Stimulated activated CD8-positive, alpha-beta memory T cell treated with anti-CD3 and anti-CD28 coated beads, Interleukin-4, amount 100 ng/mL, for 24 hours (primary cell): ENCODE measurements around the gene ARMC9.
"Not testable (repeated sequence)": the region's sequence is repeated elsewhere in the genome, so short reads cannot be mapped to it uniquely, and the experiment has no call there.

ENCODE experiments used
- DNase-seq: peaks from one replicate; pipeline ENCODE4 v3.0.0-alpha.2; 2020; ENCODE audit warnings: low read depth

The ARMC9 gene

DNA sequence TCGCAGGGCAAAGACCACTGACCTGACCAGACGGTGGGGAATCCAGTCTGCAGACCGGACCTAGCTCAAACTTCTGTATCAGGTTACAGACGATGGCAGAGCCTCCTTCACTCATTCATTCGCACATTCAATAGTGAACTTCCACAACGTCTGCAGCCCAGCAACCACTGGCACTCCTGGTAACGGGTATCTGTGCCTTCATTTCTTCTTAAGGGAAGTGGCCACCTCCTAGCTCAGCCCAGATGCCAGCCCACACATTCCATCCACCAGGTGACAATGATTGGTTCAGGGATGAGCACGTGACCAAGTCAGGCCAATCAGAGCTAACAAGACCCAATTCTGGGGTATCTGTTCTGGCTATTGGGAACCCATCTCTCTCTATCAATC, 15.9 kb upstream of the ARMC9 start:
- no peak for DNase-seq

DNA sequence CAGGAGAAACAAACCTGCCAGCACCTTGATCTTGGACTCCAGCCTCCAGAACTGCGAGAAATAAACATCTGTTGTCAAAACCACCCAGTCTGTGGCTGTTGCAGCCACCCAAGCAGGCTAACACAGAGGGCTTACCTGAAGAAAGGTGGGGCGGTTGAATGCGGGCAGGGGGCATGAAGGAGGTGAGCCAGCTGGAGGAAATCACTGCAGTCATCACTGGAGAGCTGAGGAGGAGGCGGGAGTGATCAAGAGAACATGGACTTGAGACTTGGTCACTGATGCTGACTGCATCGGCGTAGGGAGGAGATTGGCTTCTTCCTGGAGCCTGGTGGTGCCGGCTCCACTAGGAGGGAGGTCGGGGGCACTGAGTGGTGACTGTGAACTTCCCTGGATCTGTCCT, 14.6 kb upstream of the ARMC9 start:
- no peak for DNase-seq

DNA sequence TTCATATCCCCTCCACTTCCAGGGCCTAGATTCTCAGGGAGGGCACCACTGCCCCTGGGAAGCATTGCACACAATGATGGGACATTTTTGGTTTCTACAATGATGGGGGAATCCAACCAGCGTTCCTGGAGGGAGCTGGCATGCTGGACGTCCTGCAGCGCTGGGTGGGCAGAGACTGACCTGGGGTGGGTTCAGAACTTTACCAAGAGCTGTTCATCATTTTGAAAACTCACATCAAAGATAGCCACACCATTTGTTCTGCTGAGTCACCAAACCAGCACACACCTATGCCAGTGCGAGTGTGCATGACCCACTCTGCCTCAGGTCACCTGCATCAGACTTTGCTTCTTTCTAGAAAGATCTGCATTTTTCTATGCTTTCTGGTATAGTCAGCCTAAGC, 14.1 kb upstream of the ARMC9 start:
- DNase-seq: no peak

DNA sequence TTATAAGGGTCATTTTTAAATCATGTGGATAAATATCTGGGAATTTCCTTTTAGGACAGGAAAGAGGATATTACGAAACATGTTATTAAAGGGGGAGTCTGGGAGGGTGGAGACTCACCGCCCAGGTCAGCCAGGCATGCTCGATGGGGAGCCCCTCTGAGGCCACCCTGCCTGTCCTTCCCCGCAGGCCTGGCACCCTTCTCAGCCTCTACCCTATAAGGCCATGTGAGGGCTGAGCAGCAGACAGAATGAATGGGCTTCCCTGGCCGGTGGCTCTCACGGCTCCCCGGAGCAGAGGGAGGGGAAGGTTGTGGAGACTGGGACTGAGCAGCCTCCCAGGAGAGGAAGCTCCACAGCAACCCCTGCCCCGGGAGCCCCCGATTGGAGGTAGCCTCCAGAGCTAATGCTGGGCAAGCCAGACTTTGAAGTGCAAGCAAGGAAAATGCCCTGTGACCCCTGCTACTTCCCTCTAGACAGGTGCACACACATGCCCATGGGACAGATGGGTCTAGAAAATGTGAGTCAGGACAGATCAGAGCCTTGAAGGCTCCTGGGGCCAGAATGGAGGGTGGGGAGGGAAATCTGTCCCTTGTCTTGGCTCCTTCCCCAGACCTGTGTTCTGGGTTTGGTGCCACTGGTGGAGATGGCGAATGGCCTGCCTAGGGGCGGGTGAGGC, 13.2 kb upstream of the ARMC9 start:
- no peak for DNase-seq

DNA sequence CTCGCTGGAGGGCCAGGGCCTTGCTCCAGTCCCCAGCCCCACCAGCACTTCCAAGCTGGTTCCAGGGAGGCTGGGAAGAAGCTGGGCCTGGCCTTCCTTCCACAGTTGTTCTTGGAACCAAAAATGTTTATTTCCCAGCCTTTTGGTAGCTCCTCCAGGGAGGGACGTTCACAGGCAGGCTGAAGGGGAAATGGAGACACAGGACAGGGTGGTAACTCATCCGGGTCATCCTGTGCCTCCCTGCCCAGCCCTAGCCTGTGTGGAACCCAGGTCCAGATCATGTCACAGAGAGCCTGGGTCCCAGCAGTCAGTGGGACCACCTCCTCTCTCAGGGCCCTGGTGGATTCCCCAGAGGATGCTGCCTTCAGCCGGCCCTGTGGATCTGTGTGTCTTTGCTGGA, 12.5 kb upstream of the ARMC9 start:
- DNase-seq: no peak

DNA sequence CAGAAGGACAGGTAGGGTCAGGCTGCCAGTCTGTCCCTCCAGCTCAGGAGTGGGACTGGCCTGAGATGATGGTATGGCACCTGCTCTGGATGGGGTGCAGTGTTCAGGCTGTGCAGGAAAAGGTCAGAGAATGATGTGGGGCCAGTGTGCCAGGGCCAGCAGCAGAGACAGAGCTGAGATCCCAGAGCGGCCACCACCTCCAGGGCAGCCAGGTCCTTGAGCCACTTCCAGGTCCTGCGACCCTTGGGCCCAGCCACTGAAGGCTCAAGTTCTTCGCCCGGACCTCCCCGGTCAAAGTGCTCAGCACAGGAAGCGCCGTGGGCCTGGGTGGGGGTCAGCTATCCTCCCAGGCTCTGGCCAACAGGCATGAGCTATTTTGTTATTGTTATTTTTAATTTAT, 12.1 kb upstream of the ARMC9 start:
- no peak for DNase-seq

DNA sequence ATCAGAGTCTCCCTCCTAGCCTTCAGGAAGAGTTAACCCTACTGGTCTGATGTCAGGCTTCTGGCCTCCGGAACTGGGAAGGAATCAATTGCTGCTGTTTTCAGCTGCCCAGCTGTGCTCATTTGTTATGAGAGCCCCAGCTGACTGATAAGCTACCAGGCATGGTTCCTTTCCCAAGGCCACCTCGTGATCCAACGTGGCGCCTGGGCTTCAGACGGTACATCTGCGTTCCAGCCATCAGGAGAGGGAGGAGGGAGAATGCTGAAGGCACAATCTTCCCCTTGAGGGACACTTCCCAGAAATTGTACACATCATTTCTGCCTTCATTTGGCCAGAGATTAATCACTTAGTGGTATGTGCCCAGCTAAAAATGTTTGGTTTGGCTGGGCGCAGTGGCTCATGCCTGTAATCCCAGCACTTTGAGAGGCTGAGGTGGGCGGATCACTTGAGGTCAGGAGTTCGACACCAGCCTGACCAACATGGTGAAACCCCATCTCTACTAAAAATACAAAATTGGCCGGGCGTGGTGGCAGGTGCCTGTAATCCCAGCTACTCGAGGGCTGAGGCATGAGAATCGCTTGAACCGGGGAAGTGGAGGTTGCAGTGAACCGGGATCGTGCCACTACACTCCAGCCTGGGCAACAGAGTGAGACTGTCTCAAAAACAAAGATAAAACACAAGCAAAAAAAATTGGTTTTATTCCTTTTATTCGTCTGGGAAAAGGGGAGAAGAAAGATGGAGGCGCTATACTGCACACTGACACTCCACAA, 10.5 kb upstream of the ARMC9 start:
- DNase-seq: no peak

DNA sequence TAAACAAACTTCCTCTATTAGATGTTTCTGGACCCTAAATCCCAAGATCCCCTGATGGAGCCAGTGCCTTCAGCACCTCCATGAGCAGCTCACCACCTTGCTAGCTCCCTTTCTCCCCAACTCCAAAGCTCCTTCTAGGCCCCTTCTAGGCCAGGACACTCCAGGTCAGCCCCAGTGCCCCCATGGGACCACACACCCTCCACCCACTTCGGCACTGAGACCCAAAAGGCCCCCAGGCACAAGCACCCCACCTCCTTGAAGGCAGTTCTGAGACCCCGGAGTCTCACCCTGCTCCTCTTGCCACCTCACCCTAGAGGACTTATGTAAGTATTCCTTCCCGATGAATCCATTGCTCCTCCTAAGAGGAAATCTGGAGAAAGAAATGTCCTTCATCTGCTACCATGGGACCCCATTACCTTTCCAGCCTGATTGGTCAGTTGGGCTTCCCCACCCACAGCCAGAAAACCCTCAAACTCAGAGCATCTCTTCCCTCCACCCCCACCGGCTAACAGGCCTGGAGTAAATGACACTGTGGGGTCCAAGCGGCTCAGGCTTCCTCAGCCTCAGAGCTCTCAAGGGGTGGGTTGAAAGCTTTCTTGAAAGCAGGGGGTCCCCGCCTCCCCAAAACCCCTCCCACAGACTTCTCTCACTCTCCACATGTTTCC, 9.8 kb upstream of the ARMC9 start:
- no peak for DNase-seq

DNA sequence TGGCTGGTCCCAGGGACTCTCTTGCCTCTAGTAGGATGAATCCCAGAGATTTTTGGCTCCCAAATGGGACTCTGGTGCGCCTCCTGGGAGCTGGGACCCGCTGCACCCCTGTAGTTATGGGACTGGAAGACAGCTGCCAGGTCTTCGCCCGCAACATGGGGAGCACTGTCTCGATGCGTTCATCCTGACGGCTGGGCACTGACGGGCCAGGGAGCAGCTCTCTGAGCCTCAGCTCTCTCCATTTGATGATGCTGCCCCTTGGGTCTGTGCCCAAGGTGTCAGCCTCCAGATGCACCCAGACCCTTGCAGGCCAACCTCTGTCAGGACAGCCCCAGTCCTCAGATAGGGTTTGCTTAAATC, 9.3 kb upstream of the ARMC9 start:
- DNase-seq: no peak

DNA sequence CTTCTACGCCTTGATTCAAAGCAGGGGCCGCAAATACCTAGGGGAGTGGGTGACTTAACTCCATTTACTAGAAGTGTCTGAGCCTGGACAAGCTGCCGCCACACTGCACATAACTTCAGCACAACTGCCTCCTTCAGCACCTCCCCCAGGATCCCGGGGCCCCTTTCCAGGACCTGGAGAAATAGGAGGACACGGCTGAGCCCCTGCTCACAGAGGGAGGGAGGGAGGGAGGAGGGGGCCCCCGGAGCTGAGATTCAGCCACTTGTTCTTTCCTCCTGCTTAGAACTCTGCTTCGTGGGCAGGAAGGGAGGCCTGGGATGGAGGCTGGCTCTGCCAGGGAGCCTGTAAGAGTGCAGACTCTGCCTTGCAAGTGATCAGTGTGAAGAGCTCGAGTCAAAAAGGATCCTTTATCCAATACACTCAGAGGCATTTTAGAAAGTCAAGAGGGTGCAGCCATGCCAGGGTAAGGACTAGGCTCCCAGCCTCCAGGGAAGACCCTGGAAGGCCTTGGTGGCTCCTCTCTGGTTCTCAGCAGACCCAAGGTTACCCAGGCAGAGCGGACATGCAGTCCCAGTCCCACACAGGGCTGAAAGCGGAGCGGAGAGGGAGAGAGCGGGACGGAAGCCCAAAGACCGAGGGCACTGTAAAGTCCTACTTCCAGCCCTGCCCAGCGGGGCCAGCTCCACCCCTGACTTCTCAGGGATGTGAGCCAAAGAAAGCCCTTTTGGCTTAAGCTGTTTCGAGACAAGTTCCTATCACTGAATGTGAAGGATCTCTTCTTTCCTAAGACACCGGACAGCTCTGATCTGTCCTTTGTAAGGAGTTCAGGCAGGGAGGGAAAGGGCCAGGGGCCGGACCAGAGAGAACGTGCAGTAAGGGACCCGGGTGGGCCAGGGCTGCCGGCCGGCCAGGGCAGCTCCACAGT, 8.6 kb upstream of the ARMC9 start:
- no peak for DNase-seq

DNA sequence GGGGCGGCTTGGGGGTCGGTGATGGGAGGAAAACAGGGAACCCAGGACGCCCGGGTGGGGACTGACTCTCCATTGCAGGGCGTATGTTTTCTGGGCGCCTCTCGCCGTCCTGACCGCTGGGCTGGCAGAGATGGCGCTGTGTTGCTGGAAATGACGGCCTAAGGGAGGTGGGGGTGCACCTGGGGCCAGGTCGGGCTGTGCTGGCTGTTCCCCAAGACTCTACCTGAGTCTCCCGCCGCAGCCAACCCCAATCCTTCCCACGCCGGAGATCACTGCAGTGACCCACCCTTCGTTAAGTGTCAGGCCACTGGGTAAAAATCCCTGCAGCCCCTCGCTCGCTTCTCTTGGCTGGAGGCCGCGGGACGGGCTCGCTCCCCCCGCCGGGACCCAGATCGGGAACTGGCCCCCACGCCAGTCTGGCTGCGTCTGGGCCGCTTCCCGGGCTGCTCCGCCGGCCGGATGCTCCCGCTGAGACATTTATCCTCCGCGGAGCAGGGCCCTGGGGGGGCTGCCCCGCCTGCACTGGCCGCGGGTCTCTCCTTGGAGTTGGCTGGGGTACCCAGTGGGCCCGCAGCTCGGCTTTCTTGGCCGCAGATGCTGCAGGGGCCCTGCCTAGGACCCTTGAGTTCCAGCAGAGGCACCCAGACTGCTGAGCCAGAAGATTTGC, 7.8 kb upstream of the ARMC9 start:
- DNase-seq: no peak

DNA sequence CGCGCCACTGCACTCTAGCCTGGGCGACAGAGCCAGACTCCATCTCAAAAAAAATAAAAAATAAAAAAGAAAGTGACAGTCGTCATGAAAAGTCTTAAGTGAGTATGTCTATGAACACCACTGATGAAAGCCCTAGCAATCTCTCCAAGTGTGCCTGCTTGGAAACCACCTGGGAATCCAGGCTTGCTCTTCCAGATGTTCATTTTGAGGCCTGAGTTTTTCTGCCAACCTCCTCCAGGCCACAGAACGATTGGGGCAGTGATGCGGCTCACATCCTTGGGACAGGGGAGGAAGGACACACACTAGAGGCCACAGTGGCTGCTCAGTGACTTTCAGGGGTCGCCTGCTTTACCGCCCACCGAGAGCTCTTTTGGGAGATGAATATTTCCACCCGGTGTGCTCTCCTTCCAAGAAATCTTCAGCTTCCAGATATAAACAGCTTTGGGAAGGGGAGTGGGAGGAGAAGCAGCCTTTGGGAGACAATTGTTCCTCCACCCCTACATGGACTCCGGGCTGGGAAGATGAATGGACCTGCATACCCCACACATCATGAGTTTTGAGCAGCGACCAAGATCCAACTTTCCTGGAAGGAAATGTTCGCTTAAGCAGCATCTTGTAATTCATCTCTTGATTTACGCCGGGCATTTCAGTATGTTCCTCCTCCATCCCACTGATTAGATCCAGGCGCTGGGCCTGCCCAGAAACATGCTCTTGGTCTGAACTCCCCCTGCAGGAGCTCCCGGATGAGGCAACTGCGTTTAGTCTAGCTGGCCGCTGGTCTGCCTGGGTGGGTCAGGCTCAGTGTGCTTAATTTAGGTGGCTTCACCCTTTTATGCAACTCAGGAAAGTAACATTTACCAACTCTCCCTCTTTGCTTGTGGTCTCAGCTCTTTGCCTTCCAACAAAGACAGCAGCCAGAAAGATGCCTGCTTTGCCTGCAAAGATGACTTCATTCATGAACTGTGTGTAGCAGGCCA, 6.2 kb upstream of the ARMC9 start:
- no peak for DNase-seq

DNA sequence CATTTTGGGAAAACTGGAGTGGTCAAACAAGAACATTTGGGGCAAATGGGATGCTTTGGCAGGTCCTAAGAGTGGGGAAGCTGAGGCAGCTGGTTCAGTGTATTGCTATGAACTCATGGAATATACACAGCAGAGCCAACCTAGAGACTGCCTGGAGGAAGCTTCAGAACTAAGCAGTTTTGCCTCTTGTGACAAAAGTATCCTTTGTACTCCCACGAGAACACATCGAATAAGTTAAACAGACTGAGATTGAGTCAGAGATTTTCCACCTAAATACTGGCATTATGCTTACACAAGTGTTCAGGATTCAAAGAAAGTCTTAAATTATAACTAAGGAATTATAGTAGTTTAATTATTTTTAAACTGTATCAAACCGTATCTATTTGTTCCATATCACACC, 5.2 kb upstream of the ARMC9 start:
- DNase-seq: no peak

DNA sequence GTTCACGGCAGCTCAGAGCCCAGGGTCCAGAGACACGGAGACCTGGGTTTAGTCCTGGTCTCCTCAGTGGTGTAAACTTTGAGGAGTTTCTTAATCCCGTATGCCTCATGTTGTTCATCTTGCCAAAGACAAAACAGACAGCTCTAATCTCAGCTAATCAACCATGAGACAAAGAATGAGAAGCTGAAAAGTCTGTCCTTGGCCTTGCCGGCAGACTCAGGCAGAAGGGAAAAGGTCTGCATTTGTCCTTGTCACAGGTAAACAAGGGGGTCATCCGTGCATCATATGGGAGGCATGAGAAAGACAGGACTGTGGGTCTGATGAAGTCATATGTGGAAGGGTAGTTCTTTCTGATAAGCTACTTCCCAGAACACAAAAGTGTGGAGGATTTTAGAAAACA, 1.8 kb upstream of the ARMC9 start:
- DNase-seq: no peak

DNA sequence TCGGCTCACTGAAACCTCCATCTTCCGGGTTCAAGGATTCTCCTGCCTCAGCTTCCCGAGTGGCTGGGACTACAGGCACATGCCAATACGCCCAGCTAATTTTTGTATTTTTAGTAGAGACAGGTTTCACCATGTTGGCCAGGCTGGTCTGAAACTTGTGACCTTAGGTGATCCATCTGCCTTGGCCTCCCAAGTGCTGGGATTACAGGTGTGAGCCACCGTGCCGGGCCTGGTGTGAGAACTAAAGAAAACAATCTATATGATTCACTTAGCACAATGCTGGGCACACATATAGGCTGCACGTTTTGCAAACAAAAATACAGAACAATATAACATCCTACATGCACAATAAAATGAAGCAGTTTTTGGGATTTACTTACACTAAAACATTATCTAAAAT, 1.2 kb upstream of the ARMC9 start:
- DNase-seq: not testable (repeated sequence)

DNA sequence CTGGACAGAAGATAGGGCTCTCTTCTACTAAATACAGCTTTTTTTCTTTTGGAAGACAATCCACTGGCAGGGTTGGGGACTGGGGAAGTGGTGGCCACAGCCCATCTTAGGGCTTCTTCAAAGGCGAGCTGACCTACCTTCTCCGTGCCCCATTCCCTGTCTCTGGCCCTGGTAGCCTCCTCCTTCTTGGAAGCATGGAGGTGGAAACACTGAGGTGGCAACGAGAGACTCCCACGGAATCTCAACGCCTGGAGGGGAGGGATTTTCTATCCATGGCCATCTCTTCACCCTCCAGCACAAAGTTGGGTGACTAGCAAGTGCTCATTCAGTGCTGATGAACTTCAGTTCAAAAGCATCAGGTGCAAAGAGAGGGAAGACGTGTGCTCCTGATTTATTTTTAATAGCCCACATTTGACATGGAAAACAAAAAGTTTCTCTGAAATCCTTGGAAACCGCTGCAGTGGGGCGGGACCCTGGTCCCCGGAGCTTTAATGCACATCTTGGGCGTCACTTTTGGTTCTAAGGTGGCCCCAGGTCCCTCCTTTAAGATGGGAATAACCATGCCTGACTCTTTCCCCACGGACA, 633 bp upstream of the ARMC9 start:
- DNase-seq: no peak

DNA sequence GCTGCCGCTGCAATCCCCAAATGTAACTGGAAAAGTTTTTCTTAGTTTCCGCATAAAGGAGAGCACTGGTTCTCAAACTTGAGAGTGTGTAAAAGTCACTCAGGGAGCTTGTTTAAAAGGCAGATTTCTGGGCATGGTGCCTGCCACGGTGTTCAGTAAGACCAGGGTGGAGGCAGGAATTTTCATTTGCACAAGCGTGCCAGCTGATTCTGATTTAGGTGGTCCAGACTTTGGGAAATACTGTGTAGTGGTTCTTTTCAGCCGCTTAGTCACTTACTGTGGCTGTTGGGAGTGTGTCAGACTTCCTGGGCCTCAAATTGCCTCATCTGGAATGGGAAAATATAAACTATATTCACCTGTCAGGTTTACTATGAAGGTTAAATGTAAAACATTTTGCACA, 788 bp downstream of the ARMC9 start:
- no peak for DNase-seq

DNA sequence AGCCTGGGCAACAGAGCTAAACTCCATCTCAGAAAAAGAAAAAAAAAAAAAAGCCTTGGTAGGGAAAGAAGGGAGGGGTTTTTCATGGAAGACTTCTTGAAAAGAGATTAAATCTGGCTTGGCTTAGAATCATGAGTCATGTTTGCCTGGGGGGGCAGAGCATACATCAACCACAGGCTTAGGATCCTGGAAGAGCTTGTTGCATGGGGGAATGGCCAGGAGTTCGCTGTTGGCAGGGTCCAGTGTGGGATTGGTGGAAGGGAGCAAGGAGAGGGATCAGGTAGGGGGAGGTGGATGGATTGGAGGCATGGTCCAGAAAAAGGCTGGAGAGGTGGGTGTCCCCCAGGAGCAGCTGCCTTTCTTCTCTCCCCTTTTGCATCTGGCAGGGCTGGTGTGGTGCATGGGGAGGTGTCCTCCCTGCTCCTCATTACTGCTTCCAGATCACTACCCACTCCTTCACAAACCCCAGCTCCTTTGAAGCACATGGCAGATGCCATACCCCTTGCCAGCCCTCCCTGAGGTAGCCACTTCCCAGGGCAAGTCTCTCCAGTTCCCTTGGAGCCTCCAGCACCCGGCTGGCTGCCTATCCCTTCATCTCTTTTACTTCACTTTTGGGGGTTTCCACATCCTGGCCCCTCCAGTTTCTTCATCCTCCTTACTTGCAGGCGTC, 2.5 kb downstream of the ARMC9 start:
- no peak for DNase-seq

DNA sequence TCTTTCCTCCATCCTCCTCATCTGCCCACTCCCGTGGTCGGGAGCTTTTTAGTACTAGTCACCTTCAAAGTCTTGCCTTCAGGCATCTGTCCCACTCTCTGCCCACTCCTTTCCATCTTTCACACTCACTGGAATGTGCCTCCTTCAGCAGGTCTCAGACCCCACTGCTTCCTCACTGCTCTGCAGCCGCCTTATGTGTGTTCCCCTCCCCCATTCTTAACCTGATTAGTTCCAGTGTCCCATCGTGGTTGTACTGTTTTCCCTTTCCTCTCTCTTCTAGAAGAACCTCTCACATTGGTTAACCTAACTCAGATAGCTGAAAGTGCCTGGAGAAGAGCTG, 3.0 kb downstream of the ARMC9 start:
- no peak for DNase-seq

DNA sequence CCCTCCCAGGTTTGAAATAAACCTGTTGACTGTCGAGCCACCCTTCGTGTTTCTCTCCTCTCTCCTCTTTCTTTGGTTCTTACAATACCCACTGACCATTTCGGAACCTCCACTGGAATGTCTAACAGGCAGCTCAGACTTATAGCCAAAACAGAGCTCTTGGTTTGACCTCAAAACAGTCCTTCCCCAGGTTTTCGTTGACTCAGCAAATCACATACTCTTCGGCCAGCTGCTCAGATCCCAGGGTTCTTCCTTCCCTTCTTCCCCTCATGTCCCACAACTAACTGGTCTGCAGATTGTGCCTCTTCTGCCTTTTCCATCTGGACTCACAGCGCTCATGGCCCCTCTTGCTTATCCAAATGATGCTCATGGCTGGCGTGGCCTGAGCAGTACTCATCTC, 4.7 kb downstream of the ARMC9 start:
- DNase-seq: no peak
